Breast epithelium (tissue), 3 donors: ENCODE results near the gene TMED6.

Experiments used
- POLR2AphosphoS5 ChIP-seq, 3 donors: sonication (generic); formaldehyde crosslinking; IDR thresholded peaks; one replicate each; pipeline ENCODE4 v1.6.1; 2017; ENCODE audit warnings: antibody characterized with exemption in 3 of 3
- TF ChIP-seq, protein P1 (sequence below), 3 donors: fragments of 450-650 bp; IDR thresholded peaks; one replicate each; pipeline ENCODE4 v1.5.1; 2016 to 2017; ENCODE audit warnings: antibody characterized with exemption in 3 of 3, mild to moderate bottlenecking in 3 of 3, moderate library complexity in 3 of 3

DNA sequence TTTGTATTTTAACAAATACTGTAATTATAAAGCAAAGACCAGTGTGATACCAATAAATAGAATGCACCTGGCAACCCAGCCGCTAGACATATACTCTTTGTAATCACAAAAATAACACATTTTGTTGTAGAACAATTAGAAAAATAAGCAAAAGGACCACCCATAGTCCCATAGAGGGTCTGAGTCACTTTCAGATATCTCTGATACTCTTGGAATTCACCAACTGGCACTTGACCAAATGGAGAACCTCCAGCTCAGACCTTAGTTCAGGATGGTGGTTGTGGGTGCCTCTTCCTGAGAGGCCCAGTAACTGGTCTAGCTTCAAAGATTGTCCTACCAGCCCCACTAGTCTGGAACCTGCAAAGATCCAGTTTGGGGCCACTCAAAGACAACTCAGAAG lies 35.0 kb upstream of the TMED6 start:
- TF ChIP-seq, protein P1, sequence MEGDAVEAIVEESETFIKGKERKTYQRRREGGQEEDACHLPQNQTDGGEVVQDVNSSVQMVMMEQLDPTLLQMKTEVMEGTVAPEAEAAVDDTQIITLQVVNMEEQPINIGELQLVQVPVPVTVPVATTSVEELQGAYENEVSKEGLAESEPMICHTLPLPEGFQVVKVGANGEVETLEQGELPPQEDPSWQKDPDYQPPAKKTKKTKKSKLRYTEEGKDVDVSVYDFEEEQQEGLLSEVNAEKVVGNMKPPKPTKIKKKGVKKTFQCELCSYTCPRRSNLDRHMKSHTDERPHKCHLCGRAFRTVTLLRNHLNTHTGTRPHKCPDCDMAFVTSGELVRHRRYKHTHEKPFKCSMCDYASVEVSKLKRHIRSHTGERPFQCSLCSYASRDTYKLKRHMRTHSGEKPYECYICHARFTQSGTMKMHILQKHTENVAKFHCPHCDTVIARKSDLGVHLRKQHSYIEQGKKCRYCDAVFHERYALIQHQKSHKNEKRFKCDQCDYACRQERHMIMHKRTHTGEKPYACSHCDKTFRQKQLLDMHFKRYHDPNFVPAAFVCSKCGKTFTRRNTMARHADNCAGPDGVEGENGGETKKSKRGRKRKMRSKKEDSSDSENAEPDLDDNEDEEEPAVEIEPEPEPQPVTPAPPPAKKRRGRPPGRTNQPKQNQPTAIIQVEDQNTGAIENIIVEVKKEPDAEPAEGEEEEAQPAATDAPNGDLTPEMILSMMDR (IDR thresholded peaks at IDR 0.05): no peak
- TF ChIP-seq POLR2AphosphoS5 (IDR thresholded peaks at IDR 0.05): no peak
